Lung (tissue), 12 donors: Measurements from ENCODE around the gene NBAS. TPM values are rescaled to one million over a fixed set of nuclear protein-coding genes. Genes with fewer than 3 reads are reported as not detected.
"Not testable (repeated sequence)": the region's sequence is repeated elsewhere in the genome, so short reads cannot be mapped to it uniquely, and the experiment has no call there.

ENCODE experiments used
- ATAC-seq: fragments of 200-7000 bp; cut with Tn5 transposase; one replicate; pipeline ENCODE4 v1.9.1; 2020; ENCODE audit warnings: moderate number of reproducible peaks; ENCODE audit not compliant: insufficient read depth, low FRiP score
- DNase-seq, 3 donors: peaks; one replicate each; pipeline ENCODE4 v3.0.0-alpha.2; 2013 to 2017
- H3K27ac ChIP-seq, 2 donors: one replicate each; pipeline ENCODE4 v1.5.1; 2013; ENCODE audit warnings: mild to moderate bottlenecking in 2 of 2, moderate library complexity in 2 of 2, control low read depth in 1 of 2, inconsistent platforms in 1 of 2, low read depth in 1 of 2, low read length in 1 of 2
- H3K27me3 ChIP-seq, 3 donors: one replicate each; pipeline ENCODE4 v1.5.1; 2013; ENCODE audit warnings: low read length in 2 of 3; ENCODE audit not compliant: control insufficient read depth in 3 of 3, insufficient read depth in 3 of 3
- H3K36me3 ChIP-seq, 4 donors: one replicate each; pipeline ENCODE4 v1.5.1; 2013; ENCODE audit warnings: low read length in 4 of 4, mild to moderate bottlenecking in 1 of 4, moderate library complexity in 1 of 4; ENCODE audit not compliant: control insufficient read depth in 4 of 4, insufficient read depth in 4 of 4
- H3K4me1 ChIP-seq, 5 donors: one replicate each; pipeline ENCODE4 v1.5.1; 2013; ENCODE audit warnings: low read length in 5 of 5, mild to moderate bottlenecking in 2 of 5, moderate library complexity in 1 of 5; ENCODE audit not compliant: control insufficient read depth in 5 of 5, insufficient read depth in 5 of 5
- H3K4me3 ChIP-seq: one replicate; pipeline ENCODE4 v1.5.1; 2013; ENCODE audit warnings: mild to moderate bottlenecking, control low read depth, moderate library complexity
- H3K9ac ChIP-seq, 2 donors: one replicate each; pipeline ENCODE4 v1.5.1; 2013; ENCODE audit warnings: low read length in 2 of 2, control low read depth in 1 of 2; ENCODE audit not compliant: insufficient read depth in 1 of 2
- H3K9me3 ChIP-seq, 4 donors: one replicate each; pipeline ENCODE4 v1.5.1; 2013; ENCODE audit warnings: low read length in 3 of 4, mild to moderate bottlenecking in 1 of 4, moderate library complexity in 1 of 4; ENCODE audit not compliant: control insufficient read depth in 4 of 4, insufficient read depth in 3 of 4
- CTCF ChIP-seq: IDR thresholded peaks from 2 replicates; pipeline ENCODE4 v1.5.1; 2012; ENCODE audit warnings: mild to moderate bottlenecking; ENCODE audit errors: control extremely low read depth, extremely low read depth
- WGBS, 2 donors: extraction: QIAGEN DNeasy Blood & Tissue Kit; methylation state at CpG; one replicate each; pipeline ENCODE4 v1.1.7; 2013; 5-methylcytosine and 5-hydroxymethylcytosine counted together
- polyA plus RNA-seq, 2 donors: library from polyadenylated mRNA; stranded (reverse); fragments of 200-250 nt; gene quantifications; one replicate each; pipeline ENCODE4 v1.2.1, GENCODE V29; 2013
- total RNA-seq, 2 donors: library from RNA; depleted of rRNA in 1 of 2; stranded (reverse); fragments of >200 nt in 1 of 2; gene quantifications; one replicate each; pipeline ENCODE4 v1.2.1, GENCODE V29; 2014 to 2021
- donor health status: control.
- donor health status: control.
- donor health status: Bipolar disorder and iron deficiency.
- donor health status: healthy.
- donor health status: DM: yes; HTN: yes; CAD: no.

Gene NBAS
- total and polyA plus RNA-seq, 4 donors, result 15.6 to 61.3 (median 35.4) TPM

- WGBS, 2 donors, result 97 to 98% methylated on average over 2 of the region's 2 CpGs
- Histone ChIP-seq H3K4me1 (peaks cover 0 to 3% (median 0%) of the 10 kb centered on the region in 5 donors), H3K27me3 (no peaks in the 10 kb centered on the region), H3K9me3 (no peaks in the 10 kb centered on the region), H3K4me3 (no peak overlapping the region), H3K36me3 (no peaks in the 10 kb centered on the region), H3K9ac (no peak overlapping the region), H3K27ac (no peak overlapping the region)
- no peak for TF ChIP-seq CTCF
- no peak for DNase-seq
- ATAC-seq, result no peak
Measured at GRCh38 chr2:15445891-15446562, 115.1 kb downstream of the NBAS start.

- not testable (repeated sequence) for H3K27ac ChIP-seq, H3K9me3 ChIP-seq, H3K36me3 ChIP-seq, ATAC-seq, H3K9ac ChIP-seq, DNase-seq, H3K4me1 ChIP-seq, H3K27me3 ChIP-seq, H3K4me3 ChIP-seq
- WGBS, 2 donors, result 94 to 96% methylated on average over 22 of the region's 22 CpGs
Measured at GRCh38 chr2:15439768-15440524, 121.2 kb downstream of the NBAS start.

- 100% methylated on average over 8 to 10 of the region's 10 CpGs for WGBS, 2 donors
- not testable (repeated sequence) for H3K36me3 ChIP-seq, H3K27me3 ChIP-seq, H3K9me3 ChIP-seq, H3K27ac ChIP-seq, ATAC-seq, H3K4me3 ChIP-seq, H3K9ac ChIP-seq, DNase-seq, H3K4me1 ChIP-seq
Measured at GRCh38 chr2:15439366-15439765, 121.8 kb downstream of the NBAS start.

- 95 to 98% methylated on average over 2 of the region's 2 CpGs for WGBS, 2 donors
- Histone ChIP-seq H3K4me3 (no peak overlapping the region), H3K9ac (no peak overlapping the region), H3K27ac (no peak overlapping the region), H3K9me3 (peaks cover 0 to 2% (median 0%) of the 10 kb centered on the region in 4 donors), H3K4me1 (peaks cover 0 to 6% (median 0%) of the 10 kb centered on the region in 5 donors), H3K36me3 (peaks cover 0 to 6% (median under 1%) of the 10 kb centered on the region in 4 donors), H3K27me3 (no peaks in the 10 kb centered on the region)
- no peak for TF ChIP-seq CTCF
- no peak for ATAC-seq
- DNase-seq, result no peak
Measured at GRCh38 chr2:15436195-15436594, 124.9 kb downstream of the NBAS start.
